OCI-LY7 (cell line): ENCODE results near the gene PUM1.

ENCODE experiments used
- CTCF ChIP-seq: fragments of 200-600 bp; sonication (generic); conservative IDR thresholded peaks from 2 replicates; pipeline ENCODE4 v1.5.1; 2014; ENCODE audit warnings: mild to moderate bottlenecking, antibody characterized with exemption, low read length, moderate library complexity, mixed read lengths
- EZH2phosphoT487 ChIP-seq: fragments of 200-600 bp; sonication (generic); IDR thresholded peaks from 2 replicates; pipeline ENCODE4 v1.6.1; 2018; ENCODE audit warnings: low read depth, borderline replicate concordance, mild to moderate bottlenecking, mixed run types, antibody characterized with exemption, low read length, moderate library complexity, mixed read lengths

DNA sequence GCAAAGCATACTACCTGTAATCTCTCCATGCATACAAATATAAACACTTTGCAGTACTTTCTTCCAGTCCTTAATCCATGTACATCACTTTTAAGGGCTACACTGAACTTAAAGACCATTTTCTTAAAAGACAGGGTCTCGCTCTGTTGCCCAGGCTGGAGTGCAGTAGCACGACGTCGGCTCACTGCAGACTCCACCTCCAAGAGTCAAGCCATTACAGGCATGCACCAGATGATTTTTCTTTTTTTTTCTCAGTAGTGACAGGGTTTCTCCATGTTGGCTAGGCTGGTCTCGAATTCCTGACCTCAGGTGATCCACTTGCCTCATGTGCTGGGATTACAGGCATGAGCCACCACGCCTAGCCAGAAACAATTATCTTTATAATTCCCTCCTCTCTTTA, 22.9 kb downstream of the PUM1 start:
- no peak for TF ChIP-seq CTCF
- no peak for TF ChIP-seq EZH2phosphoT487
